Thyroid gland (tissue), 4 donors: Measurements from ENCODE around the gene IL1R1.

ENCODE experiments used
- CTCF ChIP-seq, 6 experiments: fragments of 200-600 bp in 3 of 6; fragments of 450-650 bp in 3 of 6; sonication (generic) in 3 of 6; IDR thresholded peaks; one replicate each; pipeline ENCODE4 v1.5.1; 2016 to 2019; ENCODE audit warnings: antibody characterized with exemption in 6 of 6, mild to moderate bottlenecking in 2 of 6, inconsistent platforms in 1 of 6, moderate library complexity in 1 of 6
- POLR2A ChIP-seq, 2 donors: fragments of 450-650 bp; IDR thresholded peaks; one replicate each; pipeline ENCODE4 v1.6.1; 2017; ENCODE audit warnings: antibody characterized with exemption in 2 of 2, mild to moderate bottlenecking in 2 of 2, moderate library complexity in 1 of 2

- TF ChIP-seq POLR2A (IDR thresholded peaks at IDR 0.05): no peak
- no peak for TF ChIP-seq CTCF (IDR thresholded peaks at IDR 0.05)
These were observed 11.9 kb upstream of the IL1R1 start for GRCh38 chr2:102130647-102130991.
